ENCODE data around the gene SMC3.
"Not testable (repeated sequence)": the region's sequence is repeated elsewhere in the genome, so short reads cannot be mapped to it uniquely, and the experiment has no call there.

Gene SMC3

GRCh38 chr10:110567201-110568054 is at the start of gene SMC3:
SMC3 (plus strand) TSS chr10:110567695; CDS start chr10:110567817, 122 bp downstream.
- DNase-seq (ENCODE audit: low spot score): peak; percentile 75

GRCh38 chr10:110522365-110522988 is 45.0 kb upstream of the SMC3 start:
- DNase-seq (ENCODE audit: low spot score): peak; percentile 72

- no peak for DNase-seq (ENCODE audit: low spot score)
Observed at GRCh38 chr10:110523736-110524135, 43.8 kb upstream of the SMC3 start.

- no peak for DNase-seq (ENCODE audit: low spot score)
Observed at GRCh38 chr10:110524179-110524858, 43.2 kb upstream of the SMC3 start.

GRCh38 chr10:110524859-110525232 is 42.6 kb upstream of the SMC3 start:
- DNase-seq (ENCODE audit: low spot score): no peak

GRCh38 chr10:110525349-110526260 is 41.9 kb upstream of the SMC3 start:
- no peak for DNase-seq (ENCODE audit: low spot score)

GRCh38 chr10:110527731-110528171 is 39.7 kb upstream of the SMC3 start:
- no peak for DNase-seq (ENCODE audit: low spot score)

- no peak for DNase-seq (ENCODE audit: low spot score)
Observed at GRCh38 chr10:110528224-110528996, 39.1 kb upstream of the SMC3 start.

GRCh38 chr10:110528997-110529524 is 38.4 kb upstream of the SMC3 start:
- DNase-seq (ENCODE audit: low spot score): not testable (repeated sequence)

GRCh38 chr10:110529596-110530011 is 37.9 kb upstream of the SMC3 start:
- DNase-seq (ENCODE audit: low spot score): no peak

GRCh38 chr10:110530131-110530831 is 37.2 kb upstream of the SMC3 start:
- DNase-seq (ENCODE audit: low spot score): no peak

- DNase-seq (ENCODE audit: low spot score): no peak
Observed at GRCh38 chr10:110531687-110532086, 35.8 kb upstream of the SMC3 start.

GRCh38 chr10:110532628-110533027 is 34.9 kb upstream of the SMC3 start:
- not testable (repeated sequence) for DNase-seq (ENCODE audit: low spot score)

- DNase-seq (ENCODE audit: low spot score): no peak
Observed at GRCh38 chr10:110533149-110533548, 34.3 kb upstream of the SMC3 start.

- no peak for DNase-seq (ENCODE audit: low spot score)
Observed at GRCh38 chr10:110534571-110534970, 32.9 kb upstream of the SMC3 start.

- DNase-seq (ENCODE audit: low spot score): no peak
Observed at GRCh38 chr10:110535958-110536891, 31.3 kb upstream of the SMC3 start.

GRCh38 chr10:110539091-110539490 is 28.4 kb upstream of the SMC3 start:
- DNase-seq (ENCODE audit: low spot score): no peak

GRCh38 chr10:110540031-110540430 is 27.5 kb upstream of the SMC3 start:
- peak; percentile 33 for DNase-seq (ENCODE audit: low spot score)
